DND-41 (cell line): ENCODE results near the gene ACVR2B.
A peak's percentile ranks its signal among the peaks of the same experiment; 100 is the strongest.

ENCODE experiments used
- ATAC-seq: fragments of 200-7000 bp; cut with Tn5 transposase; 3 replicates; pipeline ENCODE4 v1.9.1; 2021; ENCODE audit warnings: low read depth; ENCODE audit not compliant: insufficient read depth
- DNase-seq: peaks from one replicate; pipeline ENCODE4 v3.0.0-alpha.2; 2020
- H2AFZ ChIP-seq: 2 replicates; pipeline ENCODE4 v1.6.0; 2012; ENCODE audit warnings: low read depth, low read length
- H3K27ac ChIP-seq: 2 replicates; pipeline ENCODE4 v1.5.1; 2012; ENCODE audit warnings: low read length, inconsistent platforms
- H3K27me3 ChIP-seq: fragments of 200-600 bp; sonication (generic); 2 replicates; pipeline ENCODE4 v1.6.0; 2012; ENCODE audit warnings: low read length, mild to moderate bottlenecking, inconsistent platforms; ENCODE audit not compliant: insufficient read depth, poor library complexity
- H3K36me3 ChIP-seq: 2 replicates; pipeline ENCODE4 v1.5.1; 2012; ENCODE audit warnings: low read length, inconsistent platforms; ENCODE audit not compliant: insufficient read depth
- H3K4me1 ChIP-seq: 2 replicates; pipeline ENCODE4 v1.5.1; 2012; ENCODE audit warnings: mild to moderate bottlenecking, low read length; ENCODE audit not compliant: insufficient read depth
- H3K4me2 ChIP-seq: 2 replicates; pipeline ENCODE4 v1.6.0; 2012; ENCODE audit warnings: mild to moderate bottlenecking, moderate library complexity, low read length, inconsistent platforms; ENCODE audit not compliant: insufficient read depth
- H3K4me3 ChIP-seq, 2 experiments: fragments of 200-600 bp in 1 of 2; shearing (Covaris generic) in 1 of 2; 2 replicates each; pipeline ENCODE4 v1.5.1; 2012 to 2016; ENCODE audit warnings: inconsistent platforms in 2 of 2, low read length in 2 of 2, mild to moderate bottlenecking in 2 of 2, low read depth in 1 of 2, moderate library complexity in 1 of 2
- H3K79me2 ChIP-seq: 2 replicates; pipeline ENCODE4 v1.6.0; 2012; ENCODE audit warnings: low read length, inconsistent platforms; ENCODE audit not compliant: insufficient read depth
- H3K9ac ChIP-seq: 2 replicates; pipeline ENCODE4 v1.6.0; 2012; ENCODE audit warnings: low read depth, mild to moderate bottlenecking, inconsistent platforms, low read length, moderate library complexity
- H3K9me3 ChIP-seq: 2 replicates; pipeline ENCODE4 v1.5.1; 2012; ENCODE audit warnings: low read length, moderate library complexity, mild to moderate bottlenecking, inconsistent platforms; ENCODE audit not compliant: insufficient read depth, severe bottlenecking
- H4K20me1 ChIP-seq: 2 replicates; pipeline ENCODE4 v1.6.0; 2012; ENCODE audit warnings: low read length; ENCODE audit not compliant: insufficient read depth
- CTCF ChIP-seq: IDR thresholded peaks from 2 replicates; pipeline ENCODE4 v1.5.1; 2012; ENCODE audit warnings: borderline replicate concordance, low read length, moderate library complexity, mild to moderate bottlenecking; ENCODE audit not compliant: poor library complexity, severe bottlenecking; ENCODE audit errors: extremely low read depth
- EZH2 ChIP-seq: IDR thresholded peaks from 3 replicates; pipeline ENCODE4 v1.6.1; 2012; ENCODE audit warnings: borderline replicate concordance, low read depth, mild to moderate bottlenecking, moderate library complexity, low read length, inconsistent platforms; ENCODE audit not compliant: severe bottlenecking

Gene ACVR2B

GRCh38 chr3:38496131-38496910 lies 42.6 kb downstream of the ACVR2B start, which contains the start of gene EXOG:
EXOG (plus strand) TSS chr3:38496340; CDS start chr3:38496368, 28 bp downstream.
- peak within 1 kb of the TSS; percentile 75 to 89 for H3K4me3 ChIP-seq
- ATAC-seq (peak; percentile 91), DNase-seq (peak; percentile 95)
- H3K36me3 ChIP-seq, result peaks cover 33% of the 10 kb centered on the region
- peak within 1 kb of the TSS; percentile 88 for H2AFZ ChIP-seq
- no peaks in the 10 kb centered on the region for H3K9me3 ChIP-seq
- peak within 1 kb of the TSS; percentile 85 for H3K9ac ChIP-seq
- no peaks in the 10 kb centered on the region for H3K27me3 ChIP-seq
- TF ChIP-seq CTCF, result peak; percentile 91
- no peak for TF ChIP-seq EZH2
- H4K20me1 ChIP-seq, result no peaks in the 10 kb centered on the region
- H3K4me1 ChIP-seq, result peaks cover 27% of the 10 kb centered on the region
- peak within 1 kb of the TSS; percentile 88 for H3K27ac ChIP-seq
- H3K79me2 ChIP-seq, result peaks cover 25% of the 10 kb centered on the region
- H3K4me2 ChIP-seq, result peak within 1 kb of the TSS; percentile 81

- Histone ChIP-seq H3K27me3 (no peaks in the 10 kb centered on the region), H3K4me1 (peaks cover 27% of the 10 kb centered on the region), H3K4me2 (peak overlapping the region; percentile 81), H2AFZ (peak overlapping the region; percentile 88), H3K79me2 (peaks cover 25% of the 10 kb centered on the region), H3K4me3 (peak overlapping the region; percentile 75 to 89; a peak in 3 of 4 replicates), H3K9me3 (no peaks in the 10 kb centered on the region), H3K36me3 (peaks cover 39% of the 10 kb centered on the region), H3K9ac (peak overlapping the region; percentile 85), H4K20me1 (no peaks in the 10 kb centered on the region), H3K27ac (peak overlapping the region; percentile 51; the same call in 1 of the 2 replicates)
- ATAC-seq (no peak), DNase-seq (no peak)
- TF ChIP-seq EZH2, result no peak
- TF ChIP-seq CTCF, result no peak
Measured at GRCh38 chr3:38497031-38497430, 43.3 kb downstream of the ACVR2B start.

- Histone ChIP-seq H4K20me1 (no peaks in the 10 kb centered on the region), H3K4me3 (no peak overlapping the region), H3K36me3 (peaks cover 68% of the 10 kb centered on the region), H2AFZ (no peak overlapping the region), H3K4me1 (peaks cover 23% of the 10 kb centered on the region), H3K4me2 (no peak overlapping the region), H3K9ac (no peak overlapping the region), H3K79me2 (peaks cover 25% of the 10 kb centered on the region), H3K27me3 (no peaks in the 10 kb centered on the region), H3K27ac (no peak overlapping the region), H3K9me3 (no peaks in the 10 kb centered on the region)
- DNase-seq, result no peak
- no peak for ATAC-seq
- no peak for TF ChIP-seq CTCF
- TF ChIP-seq EZH2, result no peak
Measured at GRCh38 chr3:38500688-38501417, 47.2 kb downstream of the ACVR2B start.
